Muscle of back (tissue), 11 donors: Measurements from ENCODE around the gene TM4SF5. TPM values are rescaled to one million over a fixed set of nuclear protein-coding genes. Genes with fewer than 3 reads are reported as not detected.

Experiments
- DNase-seq, 3 donors: peaks; one replicate each; pipeline versions ENCODE4 v3.0.0 to v3.0.0-alpha.2; 2013
- polyA plus RNA-seq, 10 donors: library from polyadenylated mRNA; unstranded; fragments of 120-200 nt; gene quantifications; one replicate each; pipeline ENCODE4 v1.2.1, GENCODE V29; 2013; ENCODE audit not compliant: insufficient read length in 10 of 10

Gene TM4SF5
- polyA plus RNA-seq, 10 donors: not detected

DNA sequence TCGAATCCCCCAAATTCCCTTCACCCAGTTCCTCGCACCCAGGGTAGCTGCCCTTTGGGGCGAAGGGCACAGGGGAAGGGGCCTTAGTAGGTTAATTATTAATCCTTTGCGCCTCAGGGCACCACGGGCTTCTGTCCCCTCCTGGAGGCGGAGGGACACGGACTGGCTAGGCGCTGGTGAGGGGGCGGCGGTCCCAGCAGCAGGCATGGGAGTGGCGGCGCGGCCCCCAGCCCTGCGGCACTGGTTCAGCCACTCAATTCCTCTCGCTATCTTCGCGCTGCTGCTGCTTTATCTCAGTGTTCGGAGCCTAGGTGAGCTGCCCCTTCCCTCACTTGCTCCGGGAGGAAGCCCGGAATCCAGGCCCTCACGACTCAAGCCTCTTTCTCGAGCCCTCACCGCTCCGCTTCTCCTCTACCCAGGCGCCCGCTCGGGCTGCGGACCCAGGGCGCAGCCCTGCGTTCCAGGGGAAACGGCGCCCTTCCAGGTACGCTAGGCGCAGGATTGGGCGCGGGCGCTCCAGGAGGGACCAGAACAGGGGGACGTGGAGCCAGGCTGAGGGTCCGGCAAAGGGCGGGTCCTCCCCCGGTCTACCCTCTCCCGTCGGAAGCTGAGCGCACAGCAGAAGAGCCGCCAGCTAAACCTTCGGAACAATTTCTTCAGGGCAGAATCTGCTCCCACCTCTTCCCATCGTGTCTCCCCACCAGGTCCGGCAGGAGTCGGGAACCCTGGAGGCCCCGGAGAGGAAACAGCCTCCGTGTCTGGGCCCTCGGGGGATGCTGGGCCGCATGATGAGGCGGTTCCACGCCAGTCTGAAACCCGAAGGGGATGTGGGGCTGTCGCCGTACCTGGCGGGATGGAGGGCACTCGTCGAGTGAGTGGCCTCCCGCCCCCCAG is 17.4 kb downstream of the TM4SF5 start, which contains the start of gene GLTPD2:
TSS of gene GLTPD2 (plus strand) at position 158 of the 894 bp plus-strand sequence. CDS start at position 206, 48 bp downstream.
- DNase-seq: peak in 1 of 3 donors; percentile 56

DNA sequence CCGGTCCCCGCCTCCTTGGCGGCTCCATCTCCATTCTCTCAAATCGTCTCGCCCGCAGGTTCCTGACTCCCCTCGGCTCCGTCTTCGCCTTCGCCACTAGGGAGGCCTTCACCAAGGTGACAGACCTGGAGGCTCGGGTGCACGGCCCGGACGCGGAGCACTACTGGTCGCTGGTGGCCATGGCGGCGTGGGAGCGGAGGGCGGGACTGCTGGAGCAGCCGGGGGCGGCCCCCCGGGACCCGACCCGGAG is 17.9 kb downstream of the TM4SF5 start:
- no peak for DNase-seq

DNA sequence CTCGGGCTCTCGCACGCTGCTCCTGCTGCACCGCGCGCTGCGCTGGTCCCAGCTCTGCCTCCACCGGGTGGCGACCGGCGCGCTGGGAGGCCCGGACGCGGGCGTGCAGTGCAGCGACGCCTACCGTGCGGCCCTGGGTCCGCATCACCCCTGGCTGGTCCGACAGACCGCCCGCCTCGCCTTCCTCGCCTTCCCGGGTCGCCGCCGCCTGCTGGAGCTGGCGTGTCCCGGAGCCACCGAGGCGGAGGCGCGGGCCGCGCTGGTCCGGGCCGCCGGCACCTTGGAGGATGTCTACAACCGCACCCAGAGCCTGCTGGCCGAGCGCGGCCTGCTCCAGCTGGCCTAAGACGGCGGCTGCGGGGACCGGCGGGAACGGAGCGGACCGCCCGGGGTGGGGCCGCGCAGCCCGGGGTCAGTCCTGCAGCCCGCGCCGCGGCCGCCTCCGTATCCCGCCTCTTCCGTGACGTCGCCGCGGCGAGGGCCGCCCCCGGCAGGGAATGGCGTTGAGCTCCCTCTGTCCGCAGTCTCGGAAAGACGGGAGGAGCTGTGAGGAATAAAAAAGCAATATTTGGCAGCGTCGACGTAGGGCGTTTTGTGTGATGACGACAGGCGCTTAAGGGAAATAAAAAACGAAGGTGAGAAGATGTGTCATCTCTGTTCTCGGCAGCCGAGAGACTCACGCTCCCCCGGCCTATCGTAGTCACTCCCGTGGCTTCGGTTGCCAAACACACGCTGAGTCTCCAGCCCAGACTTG is 18.4 kb downstream of the TM4SF5 start:
- peak; percentile 87 to 97 (median 93) for DNase-seq

DNA sequence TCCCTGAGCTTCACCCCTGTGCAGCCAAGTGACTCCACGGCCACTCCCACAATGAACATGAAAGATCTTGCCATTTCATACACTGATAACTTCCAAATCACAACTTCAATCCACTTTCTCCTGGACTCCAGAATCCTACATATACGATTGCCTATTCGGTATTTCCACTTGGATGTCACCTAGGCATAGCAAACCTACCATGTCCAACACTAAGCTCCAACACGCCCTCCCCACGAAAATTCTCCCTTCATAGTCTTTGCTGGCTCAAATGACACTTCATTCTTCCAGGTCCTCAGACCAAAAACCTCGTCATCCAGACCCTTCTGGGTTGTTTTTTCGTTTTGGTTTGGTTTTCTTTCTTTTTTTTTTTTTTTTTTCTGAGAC is 19.0 kb downstream of the TM4SF5 start:
- no peak for DNase-seq

DNA sequence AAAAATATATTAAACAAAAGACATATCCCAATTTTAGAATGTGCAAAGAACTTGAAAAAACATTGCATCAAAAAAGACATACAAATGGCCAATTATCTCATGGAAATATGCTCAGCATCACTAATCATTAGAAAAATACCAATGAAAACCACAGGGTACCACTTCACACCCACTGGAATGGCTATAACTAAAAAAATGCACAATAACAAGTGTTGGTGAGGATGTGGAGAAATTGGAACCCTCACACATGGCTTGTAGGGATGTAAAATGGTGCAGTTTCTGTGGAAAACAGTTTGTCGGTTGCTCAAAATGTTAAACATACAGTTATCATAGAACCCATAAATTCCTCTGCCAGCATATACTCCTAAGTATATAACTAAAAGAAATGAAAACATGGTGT is 23.5 kb downstream of the TM4SF5 start:
- DNase-seq: no peak

DNA sequence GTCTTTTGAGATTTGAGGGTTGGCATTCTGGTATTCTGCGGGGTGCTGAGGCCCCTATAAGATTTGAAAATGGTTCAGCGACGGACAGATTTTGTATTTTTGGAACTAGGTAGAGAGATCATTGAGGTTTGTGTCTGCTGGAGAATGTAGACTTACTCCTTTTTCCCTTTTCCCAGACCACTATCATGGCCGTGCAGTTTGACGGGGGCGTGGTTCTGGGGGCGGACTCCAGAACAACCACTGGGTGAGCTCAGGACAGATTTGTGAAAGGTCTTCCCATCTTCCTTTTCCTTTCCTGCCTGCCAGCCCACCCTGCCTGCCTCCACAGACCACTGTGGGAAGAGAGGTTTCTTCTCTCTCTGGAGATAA is 24.9 kb downstream of the TM4SF5 start:
- DNase-seq: peak in 1 of 3 donors; percentile 54

DNA sequence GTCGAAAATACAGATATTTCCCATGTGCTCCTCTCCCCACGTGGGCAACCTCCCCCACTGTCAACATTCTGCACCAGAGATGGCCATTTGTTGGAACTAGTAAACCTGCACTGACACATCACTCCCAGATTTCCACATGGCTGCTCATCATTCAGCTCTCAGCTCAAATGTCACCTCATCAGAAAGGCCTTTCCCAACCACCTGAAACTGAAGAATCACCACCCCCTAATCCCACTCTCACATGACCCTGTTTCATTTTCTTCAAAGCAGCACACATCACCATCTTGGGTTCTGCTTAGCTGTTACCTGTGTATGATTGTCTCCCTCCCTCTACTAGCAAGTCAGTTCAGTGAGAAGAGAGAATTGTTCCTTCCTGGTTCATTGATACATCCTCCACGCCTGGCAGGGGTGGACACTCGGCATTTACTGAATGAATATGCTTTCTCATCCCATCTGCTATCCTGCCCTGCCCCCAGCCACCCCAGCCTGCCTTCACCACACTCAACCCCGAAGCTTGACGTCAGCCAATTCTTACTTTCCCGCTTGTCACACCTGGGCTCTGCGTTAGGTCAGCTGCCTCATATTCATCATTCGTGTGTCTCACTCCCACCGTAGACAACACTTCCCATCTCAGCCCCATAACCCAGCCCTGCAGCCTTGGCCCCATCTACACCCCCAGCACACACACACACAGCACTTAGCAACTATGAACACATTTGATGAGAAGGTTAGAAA is 28.9 kb downstream of the TM4SF5 start:
- no peak for DNase-seq

DNA sequence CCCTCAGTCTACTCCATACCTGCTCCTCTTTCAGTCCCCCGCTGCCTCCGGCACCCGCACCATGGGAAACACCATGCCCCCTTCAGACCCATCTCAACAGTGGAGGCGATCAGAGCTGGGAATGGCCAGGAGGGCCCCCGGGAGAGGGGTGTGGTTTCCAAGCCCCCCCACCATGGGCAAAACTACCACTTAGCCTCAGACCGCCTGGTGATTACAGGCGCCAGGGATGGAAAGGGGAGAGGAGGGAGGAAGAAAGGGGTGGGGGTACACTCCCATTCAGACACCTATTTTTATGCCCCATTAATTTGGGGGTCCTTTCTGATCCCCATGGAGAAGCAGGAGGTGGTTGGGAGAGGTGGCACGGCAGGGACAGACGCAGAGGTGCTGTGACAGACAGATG is 30.5 kb downstream of the TM4SF5 start, which contains the start of gene C17orf114:
TSS of gene C17orf114 (minus strand) at position 101 of the 400 bp plus-strand sequence.
- DNase-seq: no peak

DNA sequence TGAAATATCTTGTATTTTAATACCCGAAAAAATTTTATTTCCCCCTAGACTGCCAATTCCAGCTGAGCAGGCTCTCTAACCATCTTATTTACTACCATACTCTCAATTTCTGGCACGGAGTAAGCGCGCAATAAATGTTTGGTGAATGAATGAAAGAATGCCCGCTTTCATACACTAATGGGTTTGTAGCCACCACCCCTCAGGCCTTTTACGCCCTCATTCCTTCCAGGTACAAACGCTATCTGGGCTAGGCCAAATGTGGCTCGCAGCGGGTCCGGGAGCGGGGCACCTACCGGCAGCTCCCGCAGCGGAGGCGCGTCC is 34.7 kb downstream of the TM4SF5 start:
- peak in 1 of 3 donors; percentile 39 for DNase-seq

DNA sequence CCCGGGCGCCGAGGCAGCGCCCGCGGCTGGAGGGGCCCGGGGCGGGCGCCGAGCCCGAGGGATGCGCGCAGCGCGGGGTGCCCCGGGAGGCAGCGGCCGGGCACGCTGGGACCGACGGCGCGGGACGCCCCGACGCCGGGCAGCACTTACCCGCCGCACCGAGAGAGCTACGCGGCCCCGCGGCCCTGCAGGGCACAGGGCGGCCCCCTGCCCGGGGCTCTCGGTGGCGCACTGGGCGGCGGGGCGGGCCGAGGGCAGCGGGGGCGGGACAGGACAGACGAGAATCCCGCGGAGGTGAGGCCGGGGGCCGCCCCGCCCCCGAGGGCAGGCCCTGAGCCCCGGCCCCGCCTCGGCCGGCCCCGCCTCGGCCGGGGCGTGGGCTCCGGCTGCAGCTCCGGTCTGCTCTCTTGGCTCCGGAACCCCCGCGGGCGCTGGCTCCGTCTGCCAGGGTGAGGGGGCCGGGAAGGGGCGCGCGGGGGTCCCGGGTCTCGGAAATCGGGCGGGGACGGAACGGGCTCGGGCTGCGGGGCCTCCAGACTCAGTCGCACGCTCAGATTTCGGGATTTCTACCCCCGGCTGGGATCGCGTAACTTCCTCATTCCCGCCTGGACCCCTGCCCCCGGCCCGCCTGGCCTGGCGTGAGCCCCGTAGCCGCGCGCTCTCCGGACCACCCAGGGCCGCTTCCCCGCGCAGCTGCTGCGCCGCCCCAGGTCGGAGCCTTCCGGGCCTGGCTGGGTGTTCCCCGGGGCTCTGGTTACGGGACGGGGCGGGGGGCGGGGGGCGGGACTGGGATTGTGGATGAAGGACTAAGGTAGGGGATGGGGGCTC is 35.3 kb downstream of the TM4SF5 start, which contains the start of gene PLD2:
TSS of gene PLD2 (plus strand) at position 376 of the 828 bp plus-strand sequence. CDS start 621 bp downstream, outside the sequence.
- peak; percentile 85 to 92 (median 88) for DNase-seq

DNA sequence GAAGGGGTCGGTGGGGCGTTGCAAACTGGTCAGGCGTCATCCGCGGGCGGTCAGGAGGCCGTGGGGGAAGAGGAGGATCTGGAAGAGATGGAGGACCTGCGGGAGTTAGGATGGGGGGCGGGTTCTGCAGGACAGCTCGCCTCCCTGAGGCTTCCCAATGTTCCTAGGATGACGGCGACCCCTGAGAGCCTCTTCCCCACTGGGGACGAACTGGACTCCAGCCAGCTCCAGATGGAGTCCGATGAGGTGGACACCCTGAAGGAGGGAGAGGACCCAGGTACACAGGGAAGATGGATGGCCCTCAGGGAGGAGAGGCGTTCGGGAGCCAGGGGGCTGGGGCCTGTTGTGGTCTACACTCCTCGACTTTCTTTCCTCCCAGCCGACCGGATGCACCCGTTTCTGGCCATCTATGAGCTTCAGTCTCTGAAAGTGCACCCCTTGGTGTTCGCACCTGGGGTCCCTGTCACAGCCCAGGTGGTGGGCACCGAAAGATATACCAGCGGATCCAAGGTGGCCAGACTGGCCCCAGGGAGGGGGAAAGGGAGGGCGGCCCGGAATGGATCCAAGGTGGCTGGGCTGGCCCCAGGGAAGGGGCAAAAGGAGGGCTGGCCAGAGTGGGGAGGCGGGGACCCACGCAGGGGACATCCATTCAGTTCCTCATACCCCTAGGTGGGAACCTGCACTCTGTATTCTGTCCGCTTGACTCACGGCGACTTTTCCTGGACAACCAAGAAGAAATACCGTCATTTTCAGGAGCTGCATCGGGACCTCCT is 36.1 kb downstream of the TM4SF5 start:
- DNase-seq: peak in 1 of 3 donors; percentile 44

DNA sequence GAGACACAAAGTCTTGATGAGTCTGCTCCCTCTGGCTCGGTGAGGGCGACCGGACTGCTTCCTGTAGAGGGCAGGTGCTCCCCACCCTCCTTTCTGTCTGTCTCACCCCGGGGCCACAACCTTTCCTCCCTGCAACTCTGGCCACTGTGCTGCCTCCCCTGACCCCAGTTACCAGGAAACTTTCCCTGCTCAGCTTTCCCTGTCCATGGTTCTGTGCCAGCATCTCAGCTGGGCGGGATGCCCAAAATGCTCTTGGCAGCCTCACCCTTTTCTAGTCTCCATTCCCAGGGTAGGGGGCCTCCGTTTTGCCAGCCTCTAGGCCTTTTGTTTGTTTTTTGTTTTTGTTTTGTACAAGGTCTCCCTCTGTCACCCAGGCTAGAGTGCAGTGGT is 36.7 kb downstream of the TM4SF5 start:
- peak in 2 of 3 donors; percentile 35 to 57 for DNase-seq

DNA sequence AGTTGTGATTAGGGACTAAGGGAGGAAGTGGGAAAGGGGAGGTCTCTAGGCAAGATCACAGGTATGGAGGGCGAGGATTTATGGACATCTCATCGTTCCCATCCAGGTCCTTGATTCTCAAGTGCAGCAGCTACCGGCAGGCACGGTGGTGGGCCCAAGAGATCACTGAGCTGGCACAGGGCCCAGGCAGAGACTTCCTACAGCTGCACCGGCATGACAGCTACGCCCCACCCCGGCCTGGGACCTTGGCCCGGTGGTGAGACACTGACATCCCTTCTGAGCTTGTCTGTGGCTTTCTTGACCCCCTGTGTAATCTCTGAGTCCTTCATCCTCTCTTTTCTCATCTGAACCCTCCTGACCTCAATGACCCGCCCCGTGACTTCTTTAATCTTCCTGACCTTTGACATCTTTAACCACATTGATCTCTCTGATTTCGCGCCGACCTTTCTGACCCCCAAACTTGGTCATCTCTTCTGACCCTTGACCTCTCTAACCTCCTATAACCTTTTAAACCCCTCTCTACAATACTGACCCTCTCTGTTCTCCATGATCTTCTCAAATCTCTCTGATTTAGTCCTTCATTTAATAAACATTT is 39.1 kb downstream of the TM4SF5 start:
- peak in 1 of 3 donors; percentile 29 for DNase-seq

DNA sequence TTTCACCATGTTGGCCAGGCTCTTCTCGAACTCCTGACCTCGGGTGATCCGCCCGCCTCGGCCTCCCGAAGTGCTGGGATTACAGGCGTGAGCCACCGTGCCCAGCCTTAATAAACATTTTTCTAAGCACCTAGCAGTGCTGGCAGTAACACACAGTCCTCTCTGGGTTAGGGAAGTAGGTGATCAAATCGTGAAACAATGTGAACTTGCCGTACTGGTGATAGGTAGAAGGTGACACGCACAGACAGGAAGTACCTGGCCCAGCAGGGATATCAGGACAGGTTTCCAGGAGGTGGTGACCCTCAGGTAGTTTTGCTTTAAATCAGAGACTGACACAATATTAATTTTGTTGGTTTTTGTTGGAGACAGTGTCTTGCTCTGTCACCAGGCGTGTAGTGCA is 39.8 kb downstream of the TM4SF5 start:
- DNase-seq: no peak

DNA sequence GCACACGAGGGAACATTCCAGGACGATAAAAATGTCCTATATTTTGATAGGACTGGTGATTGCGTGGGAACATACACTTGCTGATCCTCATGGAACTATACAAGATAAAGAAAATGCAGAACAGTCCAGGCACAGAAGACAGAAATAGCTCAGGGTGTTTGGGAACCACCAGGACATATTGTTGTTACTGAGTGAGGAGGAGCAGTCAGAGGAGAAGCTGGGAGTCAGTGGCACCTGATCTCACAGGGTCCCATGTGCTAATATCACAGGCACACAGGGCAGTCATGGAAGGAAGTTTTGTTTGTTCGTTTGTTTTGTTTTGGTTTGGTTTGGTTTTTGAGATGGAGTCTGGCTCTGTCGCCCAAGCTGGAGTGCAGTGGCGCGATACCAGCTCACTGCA is 41.0 kb downstream of the TM4SF5 start:
- no peak for DNase-seq

DNA sequence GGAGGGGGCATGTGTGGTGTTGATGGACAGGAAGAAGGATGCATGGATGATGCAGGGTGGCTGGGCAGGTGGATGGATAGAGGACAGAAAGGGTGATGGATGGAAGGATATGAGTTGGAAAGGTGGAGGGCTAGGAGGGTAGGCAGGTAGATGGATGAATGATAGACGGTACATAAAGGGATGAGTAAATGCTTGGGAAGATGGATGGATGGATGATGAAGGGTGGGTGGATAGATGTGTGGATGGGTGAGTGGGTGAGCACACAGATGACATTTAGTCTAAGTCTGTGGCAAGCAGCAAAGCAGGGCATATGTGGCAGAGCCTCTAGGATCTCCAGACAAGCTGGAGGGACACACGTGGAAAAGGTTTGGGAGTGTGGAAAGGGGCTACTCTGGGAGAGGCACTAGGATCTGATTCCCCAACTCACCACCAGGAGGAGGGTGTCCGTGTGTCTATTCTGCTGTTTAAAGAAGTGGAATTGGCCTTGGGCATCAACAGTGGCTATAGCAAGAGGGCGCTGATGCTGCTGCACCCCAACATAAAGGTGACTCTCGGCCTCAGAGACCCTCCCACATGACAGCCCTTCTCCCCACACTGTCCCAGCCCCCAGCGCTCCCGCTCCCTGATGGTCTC is 43.5 kb downstream of the TM4SF5 start:
- no peak for DNase-seq

DNA sequence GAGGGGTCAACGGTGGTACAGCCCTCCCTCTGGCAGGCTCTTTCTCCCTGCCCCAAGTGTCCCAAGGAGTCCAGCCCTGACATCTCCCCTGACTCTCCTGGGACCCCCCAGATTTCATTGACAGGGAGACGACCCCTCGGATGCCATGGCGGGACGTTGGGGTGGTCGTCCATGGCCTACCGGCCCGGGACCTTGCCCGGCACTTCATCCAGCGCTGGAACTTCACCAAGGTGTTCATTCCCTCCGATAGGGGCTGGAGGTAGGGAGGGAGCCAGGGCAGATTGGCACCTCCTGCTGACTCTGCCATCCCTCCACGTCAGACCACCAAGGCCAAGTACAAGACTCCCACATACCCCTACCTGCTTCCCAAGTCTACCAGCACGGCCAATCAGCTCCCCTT is 45.1 kb downstream of the TM4SF5 start:
- DNase-seq: no peak

DNA sequence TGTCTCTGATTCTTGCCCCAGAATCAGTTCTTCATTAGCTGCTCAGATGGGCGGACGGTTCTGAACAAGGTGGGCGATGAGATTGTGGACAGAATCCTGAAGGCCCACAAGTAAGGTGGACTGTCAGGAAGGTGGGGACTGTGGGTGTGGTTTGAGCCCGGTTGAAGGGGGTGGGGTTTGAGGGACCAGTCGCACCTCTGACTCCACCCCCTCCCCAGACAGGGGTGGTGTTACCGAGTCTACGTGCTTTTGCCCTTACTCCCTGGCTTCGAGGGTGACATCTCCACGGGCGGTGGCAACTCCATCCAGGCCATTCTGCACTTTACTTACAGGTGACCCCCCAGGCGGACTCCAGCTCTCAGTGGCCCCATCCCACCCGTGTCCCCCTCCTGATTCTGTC is 46.6 kb downstream of the TM4SF5 start:
- no peak for DNase-seq

DNA sequence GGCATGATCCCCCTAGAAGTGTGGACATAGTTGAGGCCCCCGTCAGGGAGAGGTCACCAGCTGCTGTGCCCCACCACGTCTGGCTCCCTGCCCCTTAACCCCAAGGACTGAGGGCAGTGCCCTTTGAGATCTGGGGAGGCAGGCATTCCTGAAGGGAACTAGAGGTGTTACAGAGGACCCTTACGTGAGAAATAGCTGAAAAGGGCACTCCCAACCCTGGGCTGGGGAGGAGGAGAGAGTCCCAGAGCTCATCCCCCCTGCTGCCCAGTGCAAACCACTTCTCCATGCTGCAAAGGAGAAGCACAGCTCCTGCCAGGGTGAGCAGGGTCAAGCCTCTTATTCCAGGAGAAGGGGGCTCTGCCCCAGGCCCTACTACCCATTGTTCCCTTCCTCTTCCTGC is 51.1 kb downstream of the TM4SF5 start:
- DNase-seq: no peak
